Measurements from ENCODE around the gene FHL3. TPM values are rescaled to one million over a fixed set of nuclear protein-coding genes. Genes with fewer than 3 reads are reported as not detected.

The FHL3 gene
- total and polyA plus RNA-seq, 2 donors (not counting 1 experiment from before 2014, with no cell fraction given): 0.15 to 2.2 TPM

- POLR2A ChIA-PET: interaction anchor here (0.6 kb wide), 2 partner anchors 411 to 1731 kb away, joined by 5 to 7 read pairs; no protein-coding TSS in a partner anchor
- Mint-ChIP-seq H3K4me3 (no peak overlapping the region), H3K27me3 (no peaks in the 10 kb centered on the region), H3K4me1 (peaks cover 14% of the 10 kb centered on the region), H3K9me3 (ENCODE audit: insufficient read depth) (no peaks in the 10 kb centered on the region), H3K27ac (no peak overlapping the region)
- Histone ChIP-seq H3K4me1 (ENCODE audit: control insufficient read depth in 2 of 2, insufficient read depth in 2 of 2, low read length in 2 of 2) (peaks cover 14 to 19% of the 10 kb centered on the region in 2 donors), H3K9me3 (ENCODE audit: control extremely low read depth in 1 of 3, control insufficient read depth in 2 of 3, insufficient read depth in 1 of 3, low read length in 2 of 3) (no peaks in the 10 kb centered on the region), H3K79me2 (ENCODE audit: control insufficient read depth, insufficient read depth, low read length) (no peaks in the 10 kb centered on the region), H3K27ac (ENCODE audit: low read length in 2 of 2) (no peak overlapping the region), H4K20me1 (ENCODE audit: control insufficient read depth, insufficient read depth, low read length, poor library complexity, severe bottlenecking) (no peaks in the 10 kb centered on the region), H2AFZ (ENCODE audit: insufficient read depth, low read depth, low read length, poor library complexity, severe bottlenecking) (no peak overlapping the region), H3K4me3 (ENCODE audit: control extremely low read depth in 1 of 5, extremely low read depth in 1 of 5, insufficient read depth in 1 of 5, low read depth in 2 of 5, low read length in 4 of 5) (no peak overlapping the region), H3K4me2 (replicated peaks; ENCODE audit: low read depth, low read length, poor library complexity, severe bottlenecking) (no peak overlapping the region), H3K36me3 (replicated peaks in 1 of 2; ENCODE audit: control extremely low read depth in 1 of 2, control insufficient read depth in 1 of 2, extremely low read depth in 1 of 2, insufficient read depth in 2 of 2, low read length in 1 of 2) (no peaks in the 10 kb centered on the region), H3K27me3 (replicated peaks in 1 of 4; ENCODE audit: control extremely low read depth in 1 of 4, control insufficient read depth in 3 of 4, insufficient read depth in 4 of 4, low read length in 3 of 4) (no peaks in the 10 kb centered on the region), H3K9ac (ENCODE audit: low read length) (no peak overlapping the region)
- ATAC-seq (ENCODE audit: low read depth): no peak
- WGBS (ENCODE audit: insufficient coverage): 94% methylated on average over 2 of the region's 6 CpGs
- DNase-seq: no peak
- no peak for TF ChIP-seq EZH2 (IDR thresholded peaks at IDR 0.05; ENCODE audit: borderline replicate concordance, insufficient read depth, low read depth, low read length, poor library complexity, severe bottlenecking)
- TF ChIP-seq, protein P1, sequence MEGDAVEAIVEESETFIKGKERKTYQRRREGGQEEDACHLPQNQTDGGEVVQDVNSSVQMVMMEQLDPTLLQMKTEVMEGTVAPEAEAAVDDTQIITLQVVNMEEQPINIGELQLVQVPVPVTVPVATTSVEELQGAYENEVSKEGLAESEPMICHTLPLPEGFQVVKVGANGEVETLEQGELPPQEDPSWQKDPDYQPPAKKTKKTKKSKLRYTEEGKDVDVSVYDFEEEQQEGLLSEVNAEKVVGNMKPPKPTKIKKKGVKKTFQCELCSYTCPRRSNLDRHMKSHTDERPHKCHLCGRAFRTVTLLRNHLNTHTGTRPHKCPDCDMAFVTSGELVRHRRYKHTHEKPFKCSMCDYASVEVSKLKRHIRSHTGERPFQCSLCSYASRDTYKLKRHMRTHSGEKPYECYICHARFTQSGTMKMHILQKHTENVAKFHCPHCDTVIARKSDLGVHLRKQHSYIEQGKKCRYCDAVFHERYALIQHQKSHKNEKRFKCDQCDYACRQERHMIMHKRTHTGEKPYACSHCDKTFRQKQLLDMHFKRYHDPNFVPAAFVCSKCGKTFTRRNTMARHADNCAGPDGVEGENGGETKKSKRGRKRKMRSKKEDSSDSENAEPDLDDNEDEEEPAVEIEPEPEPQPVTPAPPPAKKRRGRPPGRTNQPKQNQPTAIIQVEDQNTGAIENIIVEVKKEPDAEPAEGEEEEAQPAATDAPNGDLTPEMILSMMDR (IDR thresholded peaks at IDR 0.05): no peak
- CTCF ChIA-PET: interaction anchor here (0.9 to 2.7 kb wide), 6 partner anchors 9 to 27 kb away, joined by 3 to 5 read pairs (median 4); no protein-coding TSS in a partner anchor
- intact Hi-C loops (cut with micrococcal nuclease): loop anchor here (5.0 kb wide), 1 partner anchor 142 kb away; the partner anchor contains the start of genes C1orf122 and YRDC
Measured at GRCh38 chr1:37949524-37950152, 55.7 kb downstream of the FHL3 start.

DNA sequence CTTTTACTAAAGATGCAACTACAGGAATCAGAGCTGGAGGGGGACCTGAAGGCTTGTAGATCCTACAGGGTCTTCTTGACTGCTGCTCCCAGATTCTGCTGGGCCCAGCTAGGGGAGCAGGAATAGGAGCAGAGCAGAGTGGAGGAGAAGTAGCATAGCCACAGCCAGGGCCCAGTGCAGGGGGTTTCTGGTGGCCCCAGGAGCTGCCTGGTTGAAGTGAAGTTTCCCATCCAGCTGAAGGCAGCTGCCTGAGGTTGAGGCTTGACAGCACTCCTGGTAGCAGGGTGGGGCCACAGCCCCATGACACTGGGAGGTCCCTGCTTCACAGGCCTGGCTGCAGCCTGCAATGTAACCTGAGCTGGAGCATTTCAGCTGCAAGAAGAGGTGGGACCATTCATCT is 56.5 kb downstream of the FHL3 start:
- Histone ChIP-seq H3K36me3 (replicated peaks in 1 of 2; ENCODE audit: control extremely low read depth in 1 of 2, control insufficient read depth in 1 of 2, extremely low read depth in 1 of 2, insufficient read depth in 2 of 2, low read length in 1 of 2) (peaks cover 0 to 3% of the 10 kb centered on the region in 2 experiments), H3K27me3 (replicated peaks in 1 of 4; ENCODE audit: control extremely low read depth in 1 of 4, control insufficient read depth in 3 of 4, insufficient read depth in 4 of 4, low read length in 3 of 4) (no peaks in the 10 kb centered on the region), H3K4me2 (replicated peaks; ENCODE audit: low read depth, low read length, poor library complexity, severe bottlenecking) (no peak overlapping the region), H2AFZ (ENCODE audit: insufficient read depth, low read depth, low read length, poor library complexity, severe bottlenecking) (no peak overlapping the region), H3K4me3 (ENCODE audit: control extremely low read depth in 1 of 5, extremely low read depth in 1 of 5, insufficient read depth in 1 of 5, low read depth in 2 of 5, low read length in 4 of 5) (no peak overlapping the region), H3K4me1 (ENCODE audit: control insufficient read depth in 2 of 2, insufficient read depth in 2 of 2, low read length in 2 of 2) (peaks cover 14 to 19% of the 10 kb centered on the region in 2 donors), H3K9ac (ENCODE audit: low read length) (no peak overlapping the region), H4K20me1 (ENCODE audit: control insufficient read depth, insufficient read depth, low read length, poor library complexity, severe bottlenecking) (no peaks in the 10 kb centered on the region), H3K27ac (ENCODE audit: low read length in 2 of 2) (no peak overlapping the region), H3K79me2 (ENCODE audit: control insufficient read depth, insufficient read depth, low read length) (no peaks in the 10 kb centered on the region), H3K9me3 (ENCODE audit: control extremely low read depth in 1 of 3, control insufficient read depth in 2 of 3, insufficient read depth in 1 of 3, low read length in 2 of 3) (no peaks in the 10 kb centered on the region)
- Mint-ChIP-seq H3K9me3 (ENCODE audit: insufficient read depth) (no peaks in the 10 kb centered on the region), H3K4me3 (no peak overlapping the region), H3K27me3 (no peaks in the 10 kb centered on the region), H3K4me1 (peaks cover 14% of the 10 kb centered on the region), H3K27ac (no peak overlapping the region)
- DNase-seq (no peak), ATAC-seq (ENCODE audit: low read depth) (no peak)
- ChIA-PET CTCF (interaction anchor here (0.9 to 2.7 kb wide), 5 partner anchors 9 to 70 kb away, joined by 3 to 5 read pairs (median 4); no protein-coding TSS in a partner anchor), POLR2A (no interaction called here)
- no peak for TF ChIP-seq EZH2 (IDR thresholded peaks at IDR 0.05; ENCODE audit: borderline replicate concordance, insufficient read depth, low read depth, low read length, poor library complexity, severe bottlenecking)
- TF ChIP-seq, protein P1 (IDR thresholded peaks at IDR 0.05): no peak
- intact Hi-C loops (cut with micrococcal nuclease): loop anchor here (5.0 kb wide), 1 partner anchor 142 kb away; the partner anchor contains the start of genes C1orf122 and YRDC
